T-helper 17 cell (primary cell): ENCODE measurements around the gene DYRK3. TPM values are rescaled to one million over a fixed set of nuclear protein-coding genes. Genes with fewer than 3 reads are reported as not detected.

Experiments
- ATAC-seq: fragments of 150-1000 bp; cut with Tn5 transposase; 2 replicates; pipeline ENCODE4 v1.10.0; 2021; ENCODE audit warnings: mild to moderate bottlenecking, moderate library complexity
- DNase-seq, 3 donors: peaks; one replicate each; pipeline versions ENCODE4 v3.0.0 to v3.0.0-alpha.2; 2020 to 2021
- H3K9me3 ChIP-seq: one replicate; pipeline ENCODE4 v1.7.0; 2013; ENCODE audit warnings: low read length, mild to moderate bottlenecking; ENCODE audit not compliant: control insufficient read depth, poor library complexity, severe bottlenecking
- H3K27ac Mint-ChIP-seq: one replicate; pipeline ENCODE4 v1.8.0; 2022; ENCODE audit warnings: mild to moderate bottlenecking, moderate library complexity, mixed read lengths
- H3K27me3 Mint-ChIP-seq: one replicate; pipeline ENCODE4 v1.8.0; 2022; ENCODE audit warnings: mixed read lengths
- H3K36me3 Mint-ChIP-seq: one replicate; pipeline ENCODE4 v1.8.0; 2022; ENCODE audit warnings: low read depth, mixed read lengths
- H3K4me1 Mint-ChIP-seq: one replicate; pipeline ENCODE4 v1.8.0; 2022; ENCODE audit warnings: mild to moderate bottlenecking, mixed read lengths
- H3K4me3 Mint-ChIP-seq: one replicate; pipeline ENCODE4 v1.8.0; 2022; ENCODE audit warnings: mild to moderate bottlenecking, moderate library complexity, mixed read lengths
- total RNA-seq, 4 donors: library from RNA in 2 of 4; stranded (reverse) in 2 of 4; gene quantifications; one replicate each; pipeline ENCODE4 v1.2.3 and lab custom pipeline; 2022 to 2026

Gene DYRK3
- total RNA-seq, 2 donors from 2014 or later, result 3.0 to 3.6 TPM

DNA sequence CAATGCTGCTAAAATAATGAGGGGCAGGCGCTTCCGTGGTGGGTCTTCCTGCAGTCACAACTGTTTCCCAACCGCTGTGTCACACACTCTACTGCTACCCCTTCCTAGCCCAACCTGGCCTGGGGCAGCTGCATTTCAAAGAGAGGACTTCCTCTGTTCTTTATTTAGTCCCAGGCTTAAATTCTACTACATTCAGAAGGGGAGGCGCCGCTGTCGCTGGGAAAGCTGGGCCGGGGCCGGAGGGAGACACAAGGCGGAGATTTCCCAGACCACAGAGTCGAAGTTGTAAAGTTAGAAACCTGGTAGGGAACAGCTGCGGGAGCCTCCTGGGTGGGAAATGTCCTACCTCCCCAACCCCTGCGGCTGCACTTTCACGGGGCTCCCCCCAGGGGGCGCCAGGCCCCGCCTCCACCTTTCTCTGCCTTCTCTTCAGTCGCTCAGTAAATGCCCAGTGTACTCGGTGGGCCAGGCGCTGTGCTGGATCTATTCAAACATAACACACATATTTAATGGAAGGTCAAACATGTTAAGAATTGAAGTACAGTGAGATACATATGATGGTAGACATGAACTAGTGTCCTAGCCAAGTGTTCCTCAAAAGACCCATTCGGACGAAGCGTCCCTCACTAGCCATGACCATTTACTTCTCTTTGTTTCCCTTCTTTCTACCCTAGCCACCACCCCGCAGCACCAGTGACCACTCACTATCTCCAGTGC, 23.1 kb downstream of the DYRK3 start:
- peak; percentile 83 for ATAC-seq
- H3K4me3 Mint-ChIP-seq, result no peak overlapping the region
- H3K4me1 Mint-ChIP-seq, result peaks cover 6% of the 10 kb centered on the region
- DNase-seq, result peak; percentile 42 to 48 (median 42)
- H3K27me3 Mint-ChIP-seq, result peaks cover 49% of the 10 kb centered on the region
- no peak overlapping the region for H3K27ac Mint-ChIP-seq
- no peaks in the 10 kb centered on the region for H3K9me3 ChIP-seq
- peaks cover 3% of the 10 kb centered on the region for H3K36me3 Mint-ChIP-seq

GRCh38 chr1:206658981-206659273, 23.6 kb downstream of the DYRK3 start:
- Mint-ChIP-seq H3K27ac (no peak overlapping the region), H3K27me3 (peaks cover 54% of the 10 kb centered on the region), H3K36me3 (peaks cover 3% of the 10 kb centered on the region), H3K4me3 (no peak overlapping the region), H3K4me1 (peaks cover 6% of the 10 kb centered on the region)
- ATAC-seq (no peak), DNase-seq (no peak)
- H3K9me3 ChIP-seq, result no peaks in the 10 kb centered on the region

- no peak overlapping the region for H3K4me3 Mint-ChIP-seq
- H3K4me1 Mint-ChIP-seq, result peaks cover 6% of the 10 kb centered on the region
- peaks cover 64% of the 10 kb centered on the region for H3K27me3 Mint-ChIP-seq
- no peak for ATAC-seq
- H3K36me3 Mint-ChIP-seq, result peaks cover 3% of the 10 kb centered on the region
- no peak overlapping the region for H3K27ac Mint-ChIP-seq
- H3K9me3 ChIP-seq, result no peaks in the 10 kb centered on the region
- no peak for DNase-seq
These were observed 24.8 kb downstream of the DYRK3 start for GRCh38 chr1:206660136-206660535.

DNA sequence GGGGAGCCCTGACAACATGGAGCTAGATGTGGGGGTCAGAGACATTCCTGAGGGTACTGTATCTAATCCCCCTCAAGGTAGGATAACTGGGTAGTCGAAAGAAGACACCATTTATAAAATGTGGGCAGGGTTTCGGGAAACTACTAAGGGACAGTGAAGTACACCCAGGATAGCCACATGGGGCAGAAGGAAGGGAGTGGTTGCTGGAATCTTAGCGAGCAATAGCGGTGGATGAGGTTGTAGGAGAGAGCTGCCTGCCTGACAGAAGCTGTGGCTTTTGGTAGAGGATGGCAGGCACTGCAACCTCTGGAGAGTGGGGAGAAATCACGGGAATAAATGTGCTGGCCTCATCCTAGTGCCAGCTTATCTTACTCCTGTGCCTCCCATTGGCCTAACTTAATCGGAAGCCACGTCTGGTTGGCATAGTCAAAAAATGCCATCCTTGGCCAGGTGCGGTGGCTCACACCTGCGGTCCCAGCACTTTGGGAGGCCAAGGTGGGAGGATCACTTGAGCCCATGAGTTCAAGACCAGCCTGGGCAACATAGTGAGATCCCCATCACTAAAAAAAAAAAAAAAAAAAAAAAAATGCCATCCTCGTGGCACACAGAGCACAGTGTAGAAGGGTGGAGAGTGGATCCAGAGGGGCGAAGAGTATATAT, 26.0 kb downstream of the DYRK3 start:
- no peak for ATAC-seq
- Mint-ChIP-seq H3K4me1 (peaks cover 6% of the 10 kb centered on the region), H3K4me3 (no peak overlapping the region), H3K36me3 (peaks cover 3% of the 10 kb centered on the region), H3K27ac (no peak overlapping the region), H3K27me3 (peaks cover 68% of the 10 kb centered on the region)
- no peak for DNase-seq
- no peaks in the 10 kb centered on the region for H3K9me3 ChIP-seq

GRCh38 chr1:206662396-206663092, 27.2 kb downstream of the DYRK3 start:
- no peak for ATAC-seq
- peaks cover 3% of the 10 kb centered on the region for H3K36me3 Mint-ChIP-seq
- peaks cover 6% of the 10 kb centered on the region for H3K4me1 Mint-ChIP-seq
- H3K4me3 Mint-ChIP-seq, result peak overlapping the region; percentile 21
- H3K27me3 Mint-ChIP-seq, result peaks cover 65% of the 10 kb centered on the region
- no peak overlapping the region for H3K27ac Mint-ChIP-seq
- DNase-seq, result no peak
- no peaks in the 10 kb centered on the region for H3K9me3 ChIP-seq

- H3K4me1 Mint-ChIP-seq, result peaks cover 11% of the 10 kb centered on the region
- peaks cover 65% of the 10 kb centered on the region for H3K27me3 Mint-ChIP-seq
- H3K36me3 Mint-ChIP-seq, result peaks cover 7% of the 10 kb centered on the region
- no peak for DNase-seq
- no peak overlapping the region for H3K4me3 Mint-ChIP-seq
- H3K9me3 ChIP-seq, result no peaks in the 10 kb centered on the region
- H3K27ac Mint-ChIP-seq, result no peak overlapping the region
- ATAC-seq, result no peak
These were observed 28.0 kb downstream of the DYRK3 start for GRCh38 chr1:206663362-206663761.

DNA sequence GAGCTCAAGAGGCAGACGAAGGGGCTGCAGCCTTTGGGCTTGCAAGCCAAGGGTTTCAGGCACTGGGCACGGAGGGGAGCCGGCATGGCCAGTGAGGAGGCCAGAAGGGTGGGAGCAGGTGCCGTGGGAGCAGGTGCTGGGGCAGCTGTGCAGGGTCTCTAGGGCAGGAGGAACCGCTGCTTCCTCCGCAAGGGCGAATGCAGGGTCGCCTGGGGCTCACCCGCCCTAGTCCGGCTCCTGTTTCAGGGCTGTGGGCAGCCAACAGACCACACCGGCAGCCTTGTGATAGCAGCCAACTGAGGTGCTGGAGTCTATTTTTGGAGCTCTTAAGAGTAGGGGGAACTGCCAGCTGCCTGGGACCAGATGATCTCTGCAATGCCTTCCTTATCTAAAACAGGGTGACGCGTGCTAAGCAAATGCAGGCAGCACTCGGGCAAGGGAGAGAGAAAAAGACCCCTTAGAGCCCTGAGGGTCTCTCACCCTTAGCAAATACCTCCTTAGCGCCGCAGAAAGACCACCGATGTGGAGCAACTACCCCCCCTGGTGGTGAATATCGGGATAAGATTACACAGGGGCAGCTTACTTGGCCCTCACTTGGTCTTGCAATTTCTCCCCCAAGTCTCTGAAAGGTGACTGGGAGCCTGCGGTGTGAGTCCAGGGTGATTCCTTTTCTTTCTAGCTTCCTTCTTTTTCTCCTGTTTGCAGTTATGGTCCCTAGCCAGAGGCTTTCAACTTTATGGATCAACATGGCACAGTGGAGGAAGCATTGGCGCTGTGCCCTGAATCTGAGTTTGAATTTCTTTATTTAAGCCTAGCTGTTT, 28.7 kb downstream of the DYRK3 start:
- Mint-ChIP-seq H3K27ac (no peak overlapping the region), H3K27me3 (peaks cover 61% of the 10 kb centered on the region), H3K4me1 (peaks cover 9% of the 10 kb centered on the region), H3K4me3 (peak overlapping the region; percentile 49), H3K36me3 (peaks cover 8% of the 10 kb centered on the region)
- ATAC-seq (peak; percentile 87), DNase-seq (peak; percentile 40 to 64 (median 44))
- no peaks in the 10 kb centered on the region for H3K9me3 ChIP-seq

GRCh38 chr1:206664740-206665139, 29.4 kb downstream of the DYRK3 start:
- H3K27me3 Mint-ChIP-seq, result peaks cover 61% of the 10 kb centered on the region
- H3K36me3 Mint-ChIP-seq, result peaks cover 8% of the 10 kb centered on the region
- ATAC-seq (no peak), DNase-seq (no peak)
- no peak overlapping the region for H3K27ac Mint-ChIP-seq
- H3K4me1 Mint-ChIP-seq, result peaks cover 9% of the 10 kb centered on the region
- no peak overlapping the region for H3K4me3 Mint-ChIP-seq
- H3K9me3 ChIP-seq, result no peaks in the 10 kb centered on the region

DNA sequence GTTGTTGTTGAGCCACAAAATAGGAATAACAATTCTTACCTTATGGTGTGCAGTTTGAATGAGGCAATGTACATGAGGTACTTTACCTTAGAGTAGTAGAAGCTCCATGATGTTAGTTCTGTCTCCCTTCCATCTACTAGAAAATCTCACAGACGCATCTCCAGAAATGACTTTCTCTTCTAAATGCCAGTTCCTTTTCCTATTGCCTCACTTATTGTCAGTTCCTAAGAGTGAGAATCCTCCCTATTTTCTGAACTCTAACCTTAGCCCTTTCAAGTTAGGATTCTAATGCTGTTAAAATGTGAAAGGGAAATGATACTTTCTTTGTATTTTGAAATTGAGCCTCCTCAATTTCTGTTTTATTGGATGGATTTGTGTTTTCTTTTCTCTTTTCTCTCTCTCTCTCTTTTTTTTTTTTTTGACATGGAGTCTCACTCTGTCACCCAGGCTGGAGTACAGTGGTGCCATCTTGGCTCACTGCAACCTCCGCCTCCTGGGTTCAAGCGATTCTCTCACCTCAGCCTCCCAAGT, 30.8 kb downstream of the DYRK3 start:
- no peak for ATAC-seq
- peaks cover 65% of the 10 kb centered on the region for H3K27me3 Mint-ChIP-seq
- no peak overlapping the region for H3K27ac Mint-ChIP-seq
- H3K4me1 Mint-ChIP-seq, result peaks cover 9% of the 10 kb centered on the region
- H3K4me3 Mint-ChIP-seq, result no peak overlapping the region
- DNase-seq, result no peak
- H3K36me3 Mint-ChIP-seq, result peaks cover 12% of the 10 kb centered on the region
- H3K9me3 ChIP-seq, result no peaks in the 10 kb centered on the region

DNA sequence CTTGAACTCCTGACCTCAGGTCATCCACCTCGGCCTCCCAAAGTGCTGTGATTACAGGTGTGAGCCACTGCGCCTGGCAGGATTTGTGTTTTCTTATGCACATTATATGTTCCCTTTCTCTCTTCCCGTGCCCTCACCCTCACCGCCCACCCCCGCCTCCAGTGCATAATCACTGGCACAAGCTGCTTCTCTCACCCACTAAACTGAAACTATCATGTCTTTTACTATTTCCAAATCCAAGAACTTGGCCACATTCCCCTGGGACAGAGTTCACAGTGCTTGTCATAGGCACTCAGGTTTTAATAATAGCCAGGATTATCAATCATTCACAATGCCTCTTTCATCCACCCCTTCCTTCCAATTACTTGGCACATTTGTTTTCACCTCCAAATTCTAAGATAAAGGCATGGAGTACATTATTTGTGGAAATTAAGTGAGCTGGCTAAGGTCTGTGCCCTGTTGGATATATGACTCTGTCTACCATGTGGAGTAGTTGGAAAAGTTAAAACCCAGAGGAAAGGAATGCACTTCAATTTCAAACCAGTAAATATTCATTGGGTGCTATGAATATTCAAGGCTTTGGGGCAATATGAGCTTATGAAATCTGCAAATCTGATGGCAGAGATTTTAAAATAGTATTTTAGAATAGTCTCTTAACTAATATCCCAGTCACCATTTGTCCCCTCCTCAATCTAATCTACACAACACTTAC, 31.8 kb downstream of the DYRK3 start:
- Mint-ChIP-seq H3K36me3 (peaks cover 12% of the 10 kb centered on the region), H3K27ac (no peak overlapping the region), H3K4me3 (no peak overlapping the region), H3K27me3 (peaks cover 59% of the 10 kb centered on the region), H3K4me1 (peaks cover 9% of the 10 kb centered on the region)
- no peak for ATAC-seq
- no peaks in the 10 kb centered on the region for H3K9me3 ChIP-seq
- no peak for DNase-seq

GRCh38 chr1:206668351-206668750, 33.0 kb downstream of the DYRK3 start:
- no peak for ATAC-seq
- Mint-ChIP-seq H3K27me3 (peaks cover 47% of the 10 kb centered on the region), H3K27ac (peak overlapping the region; percentile 57)

DNA sequence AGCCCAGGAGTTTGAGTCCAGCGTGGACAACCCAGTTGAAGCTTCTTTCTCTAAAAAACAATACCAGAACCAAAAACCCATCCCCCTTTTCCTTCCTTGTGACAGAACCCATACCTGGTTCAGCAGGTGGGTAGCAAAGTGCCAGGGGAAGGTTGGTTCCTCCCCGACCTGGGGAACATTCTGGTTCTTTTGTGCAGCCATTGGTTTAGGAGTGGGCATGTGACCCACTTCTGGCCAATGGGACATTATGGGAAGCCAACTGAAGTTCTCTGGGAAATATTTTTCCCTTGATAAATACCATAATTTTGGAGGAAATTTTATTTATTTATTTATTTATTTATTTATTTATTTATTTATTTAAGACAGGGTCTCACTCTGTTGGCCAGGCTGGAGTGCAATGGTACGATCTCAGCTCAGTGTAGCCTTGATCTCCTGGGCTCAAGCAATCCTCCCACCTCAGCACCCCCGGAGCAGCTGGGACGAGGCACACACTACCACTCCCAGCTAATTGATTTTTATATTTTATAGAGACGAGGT, 33.6 kb downstream of the DYRK3 start:
- no peak for ATAC-seq
- Mint-ChIP-seq H3K4me1 (peaks cover 9% of the 10 kb centered on the region), H3K4me3 (no peak overlapping the region), H3K27me3 (peaks cover 41% of the 10 kb centered on the region), H3K36me3 (peaks cover 9% of the 10 kb centered on the region), H3K27ac (peak overlapping the region; percentile 57)
- DNase-seq, result no peak
- H3K9me3 ChIP-seq, result no peaks in the 10 kb centered on the region

More at GRCh38 chr1:206668351-206668750, 33.0 kb downstream of the DYRK3 start:
- H3K36me3 Mint-ChIP-seq, result peaks cover 9% of the 10 kb centered on the region
- H3K4me3 Mint-ChIP-seq, result peak overlapping the region; percentile 70
- peaks cover 9% of the 10 kb centered on the region for H3K4me1 Mint-ChIP-seq
- H3K9me3 ChIP-seq, result no peaks in the 10 kb centered on the region
- no peak for DNase-seq
